ENCODE results near the gene PDE4D.

- TF ChIP-seq, protein P1, sequence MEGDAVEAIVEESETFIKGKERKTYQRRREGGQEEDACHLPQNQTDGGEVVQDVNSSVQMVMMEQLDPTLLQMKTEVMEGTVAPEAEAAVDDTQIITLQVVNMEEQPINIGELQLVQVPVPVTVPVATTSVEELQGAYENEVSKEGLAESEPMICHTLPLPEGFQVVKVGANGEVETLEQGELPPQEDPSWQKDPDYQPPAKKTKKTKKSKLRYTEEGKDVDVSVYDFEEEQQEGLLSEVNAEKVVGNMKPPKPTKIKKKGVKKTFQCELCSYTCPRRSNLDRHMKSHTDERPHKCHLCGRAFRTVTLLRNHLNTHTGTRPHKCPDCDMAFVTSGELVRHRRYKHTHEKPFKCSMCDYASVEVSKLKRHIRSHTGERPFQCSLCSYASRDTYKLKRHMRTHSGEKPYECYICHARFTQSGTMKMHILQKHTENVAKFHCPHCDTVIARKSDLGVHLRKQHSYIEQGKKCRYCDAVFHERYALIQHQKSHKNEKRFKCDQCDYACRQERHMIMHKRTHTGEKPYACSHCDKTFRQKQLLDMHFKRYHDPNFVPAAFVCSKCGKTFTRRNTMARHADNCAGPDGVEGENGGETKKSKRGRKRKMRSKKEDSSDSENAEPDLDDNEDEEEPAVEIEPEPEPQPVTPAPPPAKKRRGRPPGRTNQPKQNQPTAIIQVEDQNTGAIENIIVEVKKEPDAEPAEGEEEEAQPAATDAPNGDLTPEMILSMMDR (IDR thresholded peaks at IDR 0.05; ENCODE audit: insufficient read depth, low read depth, low read length): no peak
- TF ChIP-seq EZH2 (IDR thresholded peaks at IDR 0.05; ENCODE audit: insufficient read depth, low read length): no peak
Observed at GRCh38 chr5:59833448-59833847, 60.1 kb downstream of the PDE4D start.

Data from astrocyte (in vitro differentiated cells and primary cell).